GM21737 (cell line): ENCODE results near the gene CPZ.

Experiments used
- ATAC-seq: cut with Tn5 transposase; IDR thresholded peaks from one replicate; pipeline ENCODE4 v1.9.1; 2021; ENCODE audit warnings: mild to moderate bottlenecking, moderate library complexity; ENCODE audit not compliant: unreplicated experiment

CPZ gene

GRCh38 chr4:8592366-8593263, at the start of gene CPZ:
Gene CPZ (plus strand): TSS chr4:8592765. CDS start chr4:8592834, 69 bp downstream.
- no peak for ATAC-seq

- no peak for ATAC-seq
Measured at GRCh38 chr4:8542776-8543525, 49.6 kb upstream of the CPZ start.

GRCh38 chr4:8543623-8544022, 48.9 kb upstream of the CPZ start:
- ATAC-seq = no peak

GRCh38 chr4:8544282-8544681, 48.3 kb upstream of the CPZ start:
- no peak for ATAC-seq

- ATAC-seq = no peak
Measured at GRCh38 chr4:8544741-8545438, 47.7 kb upstream of the CPZ start.

- no peak for ATAC-seq
Measured at GRCh38 chr4:8545439-8545765, 47.2 kb upstream of the CPZ start.

- no peak for ATAC-seq
Measured at GRCh38 chr4:8546766-8547107, 45.8 kb upstream of the CPZ start.

GRCh38 chr4:8547108-8547911, 45.3 kb upstream of the CPZ start:
- ATAC-seq = no peak

- no peak for ATAC-seq
Measured at GRCh38 chr4:8547912-8548730, 44.4 kb upstream of the CPZ start.

- ATAC-seq = no peak
Measured at GRCh38 chr4:8548731-8549351, 43.7 kb upstream of the CPZ start.

GRCh38 chr4:8549352-8549931, 43.1 kb upstream of the CPZ start:
- no peak for ATAC-seq

GRCh38 chr4:8550691-8551090, 41.9 kb upstream of the CPZ start:
- ATAC-seq = no peak

- no peak for ATAC-seq
Measured at GRCh38 chr4:8552024-8552423, 40.5 kb upstream of the CPZ start.

- ATAC-seq = no peak
Measured at GRCh38 chr4:8552581-8553205, 39.9 kb upstream of the CPZ start.

GRCh38 chr4:8553216-8553615, 39.3 kb upstream of the CPZ start:
- no peak for ATAC-seq

- ATAC-seq = no peak
Measured at GRCh38 chr4:8553991-8554405, 38.6 kb upstream of the CPZ start.

- no peak for ATAC-seq
Measured at GRCh38 chr4:8554555-8555100, 37.9 kb upstream of the CPZ start.

GRCh38 chr4:8555716-8556115, 36.8 kb upstream of the CPZ start:
- no peak for ATAC-seq
